HEK293 (cell line): ENCODE data around the gene BCLAF1.

ENCODE experiments used
- CTCF ChIA-PET: fragments of 350-600 bp; formaldehyde crosslinking; extraction: SDS; loops from one replicate; lab custom pipeline; 2021; ENCODE audit warnings: antibody characterized with exemption; lab: Yijun Ruan, JAX
- POLR2A ChIA-PET: fragments of 300-600 bp; formaldehyde crosslinking; extraction: SDS; loops from one replicate; lab custom pipeline; 2020; ENCODE audit warnings: antibody characterized with exemption, inconsistent platforms; lab: Yijun Ruan, JAX
- H3K27ac ChIP-seq: fragments of 200-500 bp; sonication (Bioruptor generic); 2 replicates; pipeline ENCODE4 v1.5.1; 2014; ENCODE audit warnings: low read depth, low read length, control low read depth, inconsistent platforms; ENCODE audit errors: extremely low read depth
- H3K36me3 ChIP-seq, 2 experiments: fragments of 200-500 bp in 1 of 2; sonication (Bioruptor generic) in 1 of 2; 1 replicate in 1 of 2; 2 replicates in 1 of 2; pipeline ENCODE4 v1.5.1; 2014 to 2017; ENCODE audit warnings: inconsistent platforms in 2 of 2, low read length in 2 of 2; ENCODE audit not compliant: control insufficient read depth in 2 of 2, insufficient read depth in 1 of 2
- H3K4me1 ChIP-seq: fragments of 200-500 bp; sonication (Bioruptor generic); 2 replicates; pipeline ENCODE4 v1.5.1; 2014; ENCODE audit warnings: mild to moderate bottlenecking, low read length, inconsistent platforms; ENCODE audit not compliant: control insufficient read depth, insufficient read depth
- H3K4me3 ChIP-seq: 2 replicates; pipeline ENCODE4 v1.5.1; 2011; ENCODE audit warnings: low read depth, mild to moderate bottlenecking, control low read depth, low read length, moderate library complexity
- H3K9me3 ChIP-seq: fragments of 200-500 bp; sonication (Bioruptor generic); 2 replicates; pipeline ENCODE4 v1.5.1; 2014; ENCODE audit warnings: low read depth, low read length, inconsistent platforms; ENCODE audit not compliant: control insufficient read depth, insufficient read depth
- GFI1B ChIP-seq: fragments of 450-650 bp; formaldehyde crosslinking; IDR thresholded peaks from 2 replicates; pipeline ENCODE4 v1.5.1; 2016; ENCODE audit warnings: missing biosample characterization, missing genetic modification characterization
- KLF8 ChIP-seq: fragments of 450-650 bp; formaldehyde crosslinking; IDR thresholded peaks from 2 replicates; pipeline ENCODE4 v1.5.1; 2016; ENCODE audit warnings: missing biosample characterization, missing genetic modification characterization
- OSR2 ChIP-seq: fragments of 450-650 bp; formaldehyde crosslinking; IDR thresholded peaks from 2 replicates; pipeline ENCODE4 v1.5.1; 2016; ENCODE audit warnings: missing biosample characterization, missing genetic modification characterization
- PRDM1 ChIP-seq: fragments of 450-650 bp; formaldehyde crosslinking; IDR thresholded peaks from 2 replicates; pipeline ENCODE4; 2016; ENCODE audit warnings: missing biosample characterization, missing genetic modification characterization
- SETDB1 ChIP-seq: IDR thresholded peaks from one replicate; pipeline ENCODE4 v1.6.1; 2017; ENCODE audit warnings: mild to moderate bottlenecking, low read length, moderate library complexity, mixed read lengths; ENCODE audit not compliant: insufficient read length
- YY1 ChIP-seq: fragments of 450-650 bp; formaldehyde crosslinking; IDR thresholded peaks from 2 replicates; pipeline ENCODE4 v1.5.1; 2018; ENCODE audit warnings: missing biosample characterization, missing genetic modification characterization
- YY2 ChIP-seq: fragments of 450-650 bp; formaldehyde crosslinking; IDR thresholded peaks from 2 replicates; pipeline ENCODE4 v1.5.1; 2016; ENCODE audit warnings: missing biosample characterization, missing genetic modification characterization
- ZBTB1 ChIP-seq: fragments of 450-650 bp; formaldehyde crosslinking; IDR thresholded peaks from 2 replicates; pipeline ENCODE4 v1.5.1; 2016; ENCODE audit warnings: missing biosample characterization, missing genetic modification characterization
- ZNF157 ChIP-seq: fragments of 450-650 bp; formaldehyde crosslinking; IDR thresholded peaks from 2 replicates; pipeline ENCODE4 v1.5.1; 2016; ENCODE audit warnings: missing biosample characterization, missing genetic modification characterization
- ZNF169 ChIP-seq: fragments of 450-650 bp; formaldehyde crosslinking; IDR thresholded peaks from 2 replicates; pipeline ENCODE4 v1.5.1; 2016; ENCODE audit warnings: missing biosample characterization, missing genetic modification characterization
- ZNF350 ChIP-seq: fragments of 450-650 bp; formaldehyde crosslinking; IDR thresholded peaks from 2 replicates; pipeline ENCODE4 v1.5.0; 2017; ENCODE audit warnings: missing biosample characterization, mild to moderate bottlenecking, missing genetic modification characterization
- ZNF366 ChIP-seq: fragments of 450-650 bp; formaldehyde crosslinking; conservative IDR thresholded peaks from 2 replicates; pipeline ENCODE4 v1.5.1; 2016; ENCODE audit warnings: missing biosample characterization, missing genetic modification characterization
- ZNF423 ChIP-seq: fragments of 450-650 bp; formaldehyde crosslinking; IDR thresholded peaks from 2 replicates; pipeline ENCODE4 v1.5.1; 2016; ENCODE audit warnings: missing biosample characterization, missing genetic modification characterization
- ZNF529 ChIP-seq: fragments of 450-650 bp; formaldehyde crosslinking; IDR thresholded peaks from 2 replicates; pipeline ENCODE4 v1.5.1; 2017; ENCODE audit warnings: missing genetic modification characterization, missing biosample characterization; ENCODE audit not compliant: insufficient replicate concordance
- ZNF629 ChIP-seq: fragments of 450-650 bp; formaldehyde crosslinking; IDR thresholded peaks from 2 replicates; pipeline ENCODE4 v1.5.1; 2017; ENCODE audit warnings: missing biosample characterization, missing genetic modification characterization
- ZNF658 ChIP-seq: fragments of 450-650 bp; formaldehyde crosslinking; IDR thresholded peaks from 2 replicates; pipeline ENCODE4; 2016; ENCODE audit warnings: missing biosample characterization, missing genetic modification characterization
- ZNF660 ChIP-seq: fragments of 450-650 bp; IDR thresholded peaks from 2 replicates; pipeline ENCODE4 v1.5.1; 2018; ENCODE audit warnings: missing biosample characterization, mild to moderate bottlenecking, missing genetic modification characterization
- ZNF664 ChIP-seq: fragments of 450-650 bp; formaldehyde crosslinking; IDR thresholded peaks from 2 replicates; pipeline ENCODE4 v1.5.1; 2016; ENCODE audit warnings: missing biosample characterization, missing genetic modification characterization
- ZNF747 ChIP-seq: fragments of 450-650 bp; formaldehyde crosslinking; IDR thresholded peaks from 2 replicates; pipeline ENCODE4 v1.5.1; 2016; ENCODE audit warnings: missing biosample characterization, missing genetic modification characterization
- ZNF777 ChIP-seq: fragments of 450-650 bp; formaldehyde crosslinking; IDR thresholded peaks from 2 replicates; pipeline ENCODE4 v1.5.1; 2017; ENCODE audit warnings: missing biosample characterization, missing genetic modification characterization, borderline replicate concordance
- ZNF791 ChIP-seq: fragments of 450-650 bp; formaldehyde crosslinking; IDR thresholded peaks from 2 replicates; pipeline ENCODE4 v1.5.1; 2016; ENCODE audit warnings: missing biosample characterization, missing genetic modification characterization
- ZNF843 ChIP-seq: fragments of 450-650 bp; formaldehyde crosslinking; IDR thresholded peaks from 2 replicates; pipeline ENCODE4 v1.5.1; 2016; ENCODE audit warnings: missing biosample characterization, missing genetic modification characterization
- TF ChIP-seq, protein P1 (sequence below): fragments of 450-650 bp; formaldehyde crosslinking; conservative IDR thresholded peaks from 2 replicates; pipeline ENCODE4 v1.5.1; 2016; ENCODE audit warnings: low read depth, missing biosample characterization, missing genetic modification characterization
- TF ChIP-seq, protein P2 (sequence below): fragments of 450-650 bp; formaldehyde crosslinking; IDR thresholded peaks from 2 replicates; pipeline ENCODE4 v1.5.1; 2016; ENCODE audit warnings: missing biosample characterization, missing genetic modification characterization
- TF ChIP-seq, protein P3 (sequence below): fragments of 450-650 bp; formaldehyde crosslinking; IDR thresholded peaks from 2 replicates; pipeline ENCODE4 v1.5.1; 2016; ENCODE audit warnings: missing biosample characterization, missing genetic modification characterization
- TF ChIP-seq, protein P4 (sequence below): fragments of 450-650 bp; formaldehyde crosslinking; IDR thresholded peaks from 2 replicates; pipeline ENCODE4 v1.5.1; 2017; ENCODE audit warnings: missing biosample characterization, missing genetic modification characterization

BCLAF1 gene

DNA sequence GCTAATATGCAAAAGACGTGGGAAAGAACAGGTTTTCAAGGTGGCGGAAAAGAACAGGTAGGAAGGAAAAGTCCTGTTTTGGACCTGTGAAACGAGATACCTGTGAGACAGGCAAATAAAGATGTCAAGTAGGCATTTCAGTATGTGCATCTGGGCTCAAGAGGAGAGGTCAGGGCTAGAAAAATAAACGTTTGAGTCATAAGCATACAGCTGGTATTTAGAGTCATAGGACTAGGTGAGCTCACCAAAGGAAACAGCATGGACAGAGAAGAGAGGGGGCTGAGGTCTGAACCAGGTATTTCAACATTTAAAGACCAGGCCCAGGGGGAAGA, 54.4 kb downstream of the BCLAF1 start (continued):
- no peak for TF ChIP-seq ZNF529 (tag by site-specific recombination)
- TF ChIP-seq SETDB1: no peak
- TF ChIP-seq ZNF629 (tag by site-specific recombination): peak; percentile 67
- TF ChIP-seq ZNF660: no peak
- no peak for TF ChIP-seq PRDM1 (tag by site-specific recombination)
- TF ChIP-seq KLF8 (tag by site-specific recombination): no peak
- TF ChIP-seq, protein P1, sequence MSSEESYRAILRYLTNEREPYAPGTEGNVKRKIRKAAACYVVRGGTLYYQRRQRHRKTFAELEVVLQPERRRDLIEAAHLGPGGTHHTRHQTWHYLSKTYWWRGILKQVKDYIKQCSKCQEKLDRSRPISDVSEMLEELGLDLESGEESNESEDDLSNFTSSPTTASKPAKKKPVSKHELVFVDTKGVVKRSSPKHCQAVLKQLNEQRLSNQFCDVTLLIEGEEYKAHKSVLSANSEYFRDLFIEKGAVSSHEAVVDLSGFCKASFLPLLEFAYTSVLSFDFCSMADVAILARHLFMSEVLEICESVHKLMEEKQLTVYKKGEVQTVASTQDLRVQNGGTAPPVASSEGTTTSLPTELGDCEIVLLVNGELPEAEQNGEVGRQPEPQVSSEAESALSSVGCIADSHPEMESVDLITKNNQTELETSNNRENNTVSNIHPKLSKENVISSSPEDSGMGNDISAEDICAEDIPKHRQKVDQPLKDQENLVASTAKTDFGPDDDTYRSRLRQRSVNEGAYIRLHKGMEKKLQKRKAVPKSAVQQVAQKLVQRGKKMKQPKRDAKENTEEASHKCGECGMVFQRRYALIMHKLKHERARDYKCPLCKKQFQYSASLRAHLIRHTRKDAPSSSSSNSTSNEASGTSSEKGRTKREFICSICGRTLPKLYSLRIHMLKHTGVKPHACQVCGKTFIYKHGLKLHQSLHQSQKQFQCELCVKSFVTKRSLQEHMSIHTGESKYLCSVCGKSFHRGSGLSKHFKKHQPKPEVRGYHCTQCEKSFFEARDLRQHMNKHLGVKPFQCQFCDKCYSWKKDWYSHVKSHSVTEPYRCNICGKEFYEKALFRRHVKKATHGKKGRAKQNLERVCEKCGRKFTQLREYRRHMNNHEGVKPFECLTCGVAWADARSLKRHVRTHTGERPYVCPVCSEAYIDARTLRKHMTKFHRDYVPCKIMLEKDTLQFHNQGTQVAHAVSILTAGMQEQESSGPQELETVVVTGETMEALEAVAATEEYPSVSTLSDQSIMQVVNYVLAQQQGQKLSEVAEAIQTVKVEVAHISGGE (tag by site-specific recombination): no peak
- TF ChIP-seq ZNF366 (tag by site-specific recombination): 0 out of 2 replicates have a peak, but pooled peaks have one; percentile 20
- 0 out of 2 replicates have a peak, but pooled peaks have one; percentile 16 for TF ChIP-seq OSR2 (tag by site-specific recombination)
- TF ChIP-seq, protein P2, sequence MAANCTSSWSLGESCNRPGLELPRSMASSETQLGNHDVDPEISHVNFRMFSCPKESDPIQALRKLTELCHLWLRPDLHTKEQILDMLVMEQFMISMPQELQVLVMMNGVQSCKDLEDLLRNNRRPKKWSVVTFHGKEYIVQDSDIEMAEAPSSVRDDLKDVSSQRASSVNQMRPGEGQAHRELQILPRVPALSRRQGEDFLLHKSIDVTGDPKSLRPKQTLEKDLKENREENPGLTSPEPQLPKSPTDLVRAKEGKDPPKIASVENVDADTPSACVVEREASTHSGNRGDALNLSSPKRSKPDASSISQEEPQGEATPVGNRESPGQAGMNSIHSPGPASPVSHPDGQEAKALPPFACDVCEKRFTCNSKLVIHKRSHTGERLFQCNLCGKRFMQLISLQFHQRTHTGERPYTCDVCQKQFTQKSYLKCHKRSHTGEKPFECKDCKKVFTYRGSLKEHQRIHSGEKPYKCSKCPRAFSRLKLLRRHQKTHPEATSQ (tag by site-specific recombination): no peak
- TF ChIP-seq, protein P3, sequence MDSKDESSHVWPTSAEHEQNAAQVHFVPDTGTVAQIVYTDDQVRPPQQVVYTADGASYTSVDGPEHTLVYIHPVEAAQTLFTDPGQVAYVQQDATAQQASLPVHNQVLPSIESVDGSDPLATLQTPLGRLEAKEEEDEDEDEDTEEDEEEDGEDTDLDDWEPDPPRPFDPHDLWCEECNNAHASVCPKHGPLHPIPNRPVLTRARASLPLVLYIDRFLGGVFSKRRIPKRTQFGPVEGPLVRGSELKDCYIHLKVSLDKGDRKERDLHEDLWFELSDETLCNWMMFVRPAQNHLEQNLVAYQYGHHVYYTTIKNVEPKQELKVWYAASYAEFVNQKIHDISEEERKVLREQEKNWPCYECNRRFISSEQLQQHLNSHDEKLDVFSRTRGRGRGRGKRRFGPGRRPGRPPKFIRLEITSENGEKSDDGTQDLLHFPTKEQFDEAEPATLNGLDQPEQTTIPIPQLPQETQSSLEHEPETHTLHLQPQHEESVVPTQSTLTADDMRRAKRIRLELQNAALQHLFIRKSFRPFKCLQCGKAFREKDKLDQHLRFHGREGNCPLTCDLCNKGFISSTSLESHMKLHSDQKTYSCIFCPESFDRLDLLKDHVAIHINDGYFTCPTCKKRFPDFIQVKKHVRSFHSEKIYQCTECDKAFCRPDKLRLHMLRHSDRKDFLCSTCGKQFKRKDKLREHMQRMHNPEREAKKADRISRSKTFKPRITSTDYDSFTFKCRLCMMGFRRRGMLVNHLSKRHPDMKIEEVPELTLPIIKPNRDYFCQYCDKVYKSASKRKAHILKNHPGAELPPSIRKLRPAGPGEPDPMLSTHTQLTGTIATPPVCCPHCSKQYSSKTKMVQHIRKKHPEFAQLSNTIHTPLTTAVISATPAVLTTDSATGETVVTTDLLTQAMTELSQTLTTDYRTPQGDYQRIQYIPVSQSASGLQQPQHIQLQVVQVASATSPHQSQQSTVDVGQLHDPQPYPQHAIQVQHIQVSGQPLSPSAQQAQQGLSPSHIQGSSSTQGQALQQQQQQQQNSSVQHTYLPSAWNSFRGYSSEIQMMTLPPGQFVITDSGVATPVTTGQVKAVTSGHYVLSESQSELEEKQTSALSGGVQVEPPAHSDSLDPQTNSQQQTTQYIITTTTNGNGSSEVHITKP (tag by site-specific recombination): no peak

DNA sequence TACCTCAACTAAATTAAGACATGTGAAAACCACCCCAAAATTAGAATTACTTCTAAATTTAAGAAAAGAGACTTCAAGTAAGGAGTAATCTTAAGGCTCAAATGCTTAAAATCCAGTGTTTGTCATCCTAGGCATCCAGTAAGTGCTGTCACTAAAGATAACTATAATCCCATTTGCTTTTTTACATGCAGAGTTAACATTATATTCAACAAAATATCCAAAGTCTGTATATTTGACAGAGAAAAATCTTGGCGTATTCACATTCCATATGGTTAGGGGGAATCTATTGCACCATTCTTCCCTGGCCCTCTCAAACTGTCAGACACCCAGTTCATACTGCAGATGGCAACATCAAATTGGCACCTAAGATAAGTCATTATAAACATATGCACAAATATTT, 56.9 kb downstream of the BCLAF1 start:
- CTCF ChIA-PET: no interaction called here
- POLR2A ChIA-PET: no interaction called here
- H3K27ac ChIP-seq: no peak overlapping the region
- no peak overlapping the region for H3K4me3 ChIP-seq
- H3K36me3 ChIP-seq: peaks cover 10 to 27% of the 10 kb centered on the region in 2 experiments; a peak in 2 of 3 replicates
- no peaks in the 10 kb centered on the region for H3K4me1 ChIP-seq
- TF ChIP-seq, protein P4, sequence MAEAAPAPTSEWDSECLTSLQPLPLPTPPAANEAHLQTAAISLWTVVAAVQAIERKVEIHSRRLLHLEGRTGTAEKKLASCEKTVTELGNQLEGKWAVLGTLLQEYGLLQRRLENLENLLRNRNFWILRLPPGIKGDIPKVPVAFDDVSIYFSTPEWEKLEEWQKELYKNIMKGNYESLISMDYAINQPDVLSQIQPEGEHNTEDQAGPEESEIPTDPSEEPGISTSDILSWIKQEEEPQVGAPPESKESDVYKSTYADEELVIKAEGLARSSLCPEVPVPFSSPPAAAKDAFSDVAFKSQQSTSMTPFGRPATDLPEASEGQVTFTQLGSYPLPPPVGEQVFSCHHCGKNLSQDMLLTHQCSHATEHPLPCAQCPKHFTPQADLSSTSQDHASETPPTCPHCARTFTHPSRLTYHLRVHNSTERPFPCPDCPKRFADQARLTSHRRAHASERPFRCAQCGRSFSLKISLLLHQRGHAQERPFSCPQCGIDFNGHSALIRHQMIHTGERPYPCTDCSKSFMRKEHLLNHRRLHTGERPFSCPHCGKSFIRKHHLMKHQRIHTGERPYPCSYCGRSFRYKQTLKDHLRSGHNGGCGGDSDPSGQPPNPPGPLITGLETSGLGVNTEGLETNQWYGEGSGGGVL: no peak
- TF ChIP-seq YY2 (tag by site-specific recombination) (no peak), ZNF664 (tag by site-specific recombination) (no peak), ZNF169 (tag by site-specific recombination) (no peak), ZNF747 (tag by site-specific recombination) (no peak), ZNF777 (no peak), ZNF843 (no peak), ZNF423 (tag by site-specific recombination) (no peak), ZBTB1 (tag by site-specific recombination) (no peak), ZNF791 (tag by site-specific recombination) (no peak), ZNF658 (tag by site-specific recombination) (no peak), YY1 (tag by site-specific recombination) (no peak), ZNF350 (tag by site-specific recombination) (no peak), ZNF157 (tag by site-specific recombination) (no peak), GFI1B (tag by site-specific recombination) (no peak)
- H3K9me3 ChIP-seq: no peaks in the 10 kb centered on the region
